GM10248 (cell line): Measurements from ENCODE around the gene ZNF688.

Source experiments
- CTCF ChIA-PET: fragments of 300-600 bp; sonication (Branson Sonifier 250); formaldehyde crosslinking; extraction: SDS; loops from one replicate; lab custom pipeline; 2021; ENCODE audit warnings: antibody characterized with exemption; lab: Yijun Ruan, JAX
- POLR2A ChIA-PET: fragments of 350-650 bp; sonication (Branson Sonifier 250); formaldehyde crosslinking; extraction: SDS; loops from one replicate; lab custom pipeline; 2020; ENCODE audit warnings: antibody characterized with exemption; lab: Yijun Ruan, JAX
- DNase-seq: peaks from one replicate; pipeline ENCODE4 v3.0.0; 2012; ENCODE audit errors: extremely low spot score
- CTCF ChIP-seq: IDR thresholded peaks from 2 replicates; pipeline ENCODE4 v1.5.1; 2012; ENCODE audit warnings: mild to moderate bottlenecking, low read depth; ENCODE audit errors: extremely low read depth, missing control alignments, control extremely low read depth

Gene ZNF688

GRCh38 chr16:30570636-30571444 lies 674 bp downstream of the ZNF688 start:
- ChIA-PET CTCF (interaction anchor here (0.8 to 1.7 kb wide), 8 partner anchors 12 to 141 kb away, joined by 3 to 7 read pairs (median 4); partner anchors contain the start of genes DCTPP1, ZNF747 and ZNF785), POLR2A (interaction anchor here (0.9 to 1.5 kb wide), 3 partner anchors 12 to 141 kb away, joined by 3 to 4 read pairs (median 3); partner anchors contain the start of genes DCTPP1 and ZNF764)
- DNase-seq: no peak

DNA sequence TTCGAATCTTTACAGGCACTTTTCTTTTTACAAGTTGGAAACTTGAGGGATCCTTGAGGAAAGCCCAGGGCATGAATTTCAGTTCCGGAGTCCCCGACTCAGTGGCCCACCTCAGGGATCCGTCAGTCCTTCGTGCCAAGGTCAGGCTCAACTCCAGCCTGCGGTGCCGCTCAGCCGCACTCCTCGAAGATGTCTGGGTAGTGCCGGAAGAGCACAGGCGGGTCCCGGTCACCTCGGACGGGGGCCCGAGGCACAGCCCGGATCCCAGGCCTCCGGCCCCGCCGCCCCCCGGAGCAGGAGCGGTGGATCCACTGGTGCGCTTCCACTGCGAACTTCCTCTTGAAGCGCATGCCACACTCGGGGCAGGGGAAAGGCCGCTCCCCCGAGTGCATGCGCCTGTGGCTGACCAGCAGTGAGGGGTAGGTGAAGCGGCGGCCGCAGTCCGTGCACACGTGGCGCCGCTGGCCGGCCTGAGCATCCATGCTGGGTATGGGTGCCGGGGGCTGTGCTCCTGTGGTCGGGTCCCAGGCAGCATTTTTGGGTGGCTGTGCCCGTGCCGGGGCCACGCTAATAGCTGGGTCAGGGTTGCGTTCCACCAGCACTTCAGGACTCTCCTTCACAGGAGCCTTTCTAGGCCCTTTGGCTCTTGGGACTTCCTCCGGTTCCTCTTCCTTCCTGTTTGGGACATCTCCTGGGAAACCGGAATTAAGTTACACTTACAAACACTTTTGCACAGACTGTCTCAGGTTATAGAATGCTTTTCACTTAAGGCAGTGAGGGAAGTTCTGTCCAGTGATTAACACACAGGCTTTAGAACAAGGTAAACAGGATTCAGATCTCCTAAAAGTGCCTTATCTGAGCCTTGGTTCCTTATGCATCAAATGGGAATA lies 1.5 kb downstream of the ZNF688 start:
- POLR2A ChIA-PET: interaction anchor here (0.9 kb wide), 1 partner anchor 140 kb away, joined by 3 read pairs; the partner anchor contains the start of gene DCTPP1
- CTCF ChIA-PET: interaction anchor here (0.8 to 1.7 kb wide), 3 partner anchors 11 to 140 kb away, joined by 3 to 7 read pairs (median 4); partner anchors contain the start of genes DCTPP1 and ZNF747
- DNase-seq: no peak
- no peak for TF ChIP-seq CTCF

More at GRCh38 chr16:30570636-30571444, 674 bp downstream of the ZNF688 start:
- no peak for TF ChIP-seq CTCF

GRCh38 chr16:30569281-30569680 lies 2.2 kb downstream of the ZNF688 start:
- TF ChIP-seq CTCF: no peak
- POLR2A ChIA-PET: interaction anchor here (0.7 kb wide), 1 partner anchor 18 kb away, joined by 3 read pairs; no protein-coding TSS in a partner anchor
- CTCF ChIA-PET: interaction anchor here (1.1 to 4.5 kb wide), 5 partner anchors 11 to 139 kb away, joined by 3 to 17 read pairs (median 5); partner anchors contain the start of genes DCTPP1 and ZNF764
- DNase-seq: no peak

DNA sequence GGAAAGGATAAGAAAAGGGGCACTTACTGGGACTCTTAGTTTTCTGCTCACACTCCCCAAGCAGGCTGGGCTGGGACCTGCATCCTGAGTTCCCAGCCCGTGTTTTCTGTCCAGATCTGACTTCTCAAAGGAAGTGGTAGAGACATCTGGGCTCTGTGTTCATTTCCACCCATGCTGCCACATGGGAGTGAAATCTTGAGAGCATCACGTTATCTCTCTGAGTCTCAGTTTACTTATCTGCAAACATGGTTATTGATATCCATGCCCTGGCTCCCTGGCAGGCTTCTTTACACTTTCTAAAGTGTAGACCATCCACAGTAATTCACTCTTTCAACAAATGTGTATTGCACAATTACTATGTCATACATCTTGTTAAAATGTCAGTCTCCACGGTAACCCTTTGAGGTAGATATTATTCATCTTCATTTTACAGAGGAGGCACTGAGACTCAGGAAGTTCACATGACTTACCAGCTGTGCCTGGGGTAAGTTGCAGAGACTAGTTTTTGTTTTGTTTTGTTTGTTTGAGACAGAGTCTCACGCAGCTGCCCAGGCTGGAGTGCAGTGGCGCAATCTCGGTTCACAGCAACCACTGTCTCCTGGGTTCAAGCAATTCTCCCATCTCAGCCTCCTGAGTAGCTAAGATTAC lies 3.4 kb downstream of the ZNF688 start:
- peak; percentile 62 for DNase-seq
- ChIA-PET CTCF (interaction anchor here (0.7 to 4.5 kb wide), 10 partner anchors 10 to 382 kb away, joined by 3 to 17 read pairs (median 4); partner anchors contain the start of genes DCTPP1 and ZNF764), POLR2A (interaction anchor here (0.7 to 1.4 kb wide), 2 partner anchors 10 to 89 kb away, joined by 3 to 4 read pairs; partner anchors contain the start of gene ZNF764)
- no peak for TF ChIP-seq CTCF

GRCh38 chr16:30567160-30567990 lies 4.1 kb downstream of the ZNF688 start:
- ChIA-PET POLR2A (interaction anchor here (1.4 kb wide), 1 partner anchor 9 kb away, joined by 4 read pairs; the partner anchor contains the start of gene ZNF764), CTCF (interaction anchor here (1.2 to 4.5 kb wide), 6 partner anchors 10 to 138 kb away, joined by 4 to 17 read pairs (median 9); partner anchors contain the start of genes DCTPP1, ZNF747 and ZNF764)
- DNase-seq: no peak
- TF ChIP-seq CTCF: no peak
